ENCODE measurements around the gene NEK3.
"Not testable (repeated sequence)": the region's sequence is repeated elsewhere in the genome, so short reads cannot be mapped to it uniquely, and the experiment has no call there.

NEK3 gene

GRCh38 chr13:52118095-52118494 lies 41.3 kb downstream of the NEK3 start:
- DNase-seq (ENCODE audit: low spot score): no peak

- DNase-seq (ENCODE audit: low spot score): no peak
Measured at GRCh38 chr13:52112591-52112990, 46.8 kb downstream of the NEK3 start.

- DNase-seq (ENCODE audit: low spot score): no peak
Measured at GRCh38 chr13:52109116-52109670, 50.2 kb downstream of the NEK3 start.

- DNase-seq (ENCODE audit: low spot score): no peak
Measured at GRCh38 chr13:52105841-52106240, 53.6 kb downstream of the NEK3 start.

DNA sequence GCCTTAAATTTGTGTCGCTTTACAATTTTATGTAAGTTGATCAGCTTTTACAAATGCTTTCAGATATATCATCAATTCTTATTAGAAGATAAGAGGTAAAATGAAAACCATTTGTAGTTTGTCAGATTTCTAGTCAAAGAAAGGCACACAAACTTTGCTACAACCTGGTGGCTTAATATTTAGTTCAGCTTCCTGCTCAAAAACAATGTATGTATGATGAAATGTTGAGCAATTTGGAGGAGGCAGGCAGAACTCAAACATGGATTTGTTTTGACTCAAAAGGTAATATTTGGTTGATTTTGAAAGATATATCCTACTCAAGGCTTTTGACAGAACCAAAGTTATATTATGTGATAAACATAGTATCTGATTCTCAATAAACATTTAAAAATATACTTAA lies 54.8 kb downstream of the NEK3 start:
- no peak for DNase-seq (ENCODE audit: low spot score)

DNA sequence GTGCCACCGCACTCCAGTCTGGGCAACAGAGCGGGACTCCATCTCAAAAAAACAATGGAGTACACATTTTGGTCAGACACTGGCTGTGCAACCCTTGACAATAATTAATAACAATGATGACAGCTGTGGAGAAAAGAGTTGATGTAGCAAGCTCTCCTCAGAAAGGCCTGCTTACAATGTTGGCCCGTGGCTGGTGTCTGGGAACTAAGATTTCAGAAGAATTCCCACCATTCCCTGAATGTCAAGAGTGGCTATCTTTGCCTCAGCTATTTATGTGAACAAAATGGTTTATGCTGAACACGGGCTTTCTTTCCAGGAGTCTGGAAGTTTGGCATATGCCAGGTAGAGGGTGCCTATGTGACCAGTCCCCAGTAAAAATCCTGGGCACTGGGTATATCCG lies 56.0 kb downstream of the NEK3 start:
- no peak for DNase-seq (ENCODE audit: low spot score)

GRCh38 chr13:52102423-52102822 lies 57.0 kb downstream of the NEK3 start:
- DNase-seq (ENCODE audit: low spot score): not testable (repeated sequence)

DNA sequence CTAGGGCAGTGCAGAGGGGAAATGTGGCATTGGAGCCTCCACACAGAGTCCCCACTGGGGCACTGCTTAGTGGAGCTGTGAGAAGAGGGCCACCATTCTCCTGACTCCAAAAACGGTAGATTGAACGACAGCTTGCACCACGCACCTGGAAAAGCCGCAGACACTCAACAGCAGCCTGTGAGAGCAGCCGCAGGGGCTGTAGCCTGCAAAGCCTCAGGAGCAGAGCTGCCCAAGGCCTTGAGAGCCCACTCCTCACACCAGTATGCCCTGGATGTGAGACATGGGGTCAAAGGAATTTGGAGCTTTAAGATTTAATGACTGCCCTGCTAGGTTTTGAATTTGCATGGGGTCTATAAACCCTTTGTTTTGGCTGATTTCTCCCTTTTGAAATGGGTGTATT lies 62.2 kb downstream of the NEK3 start:
- DNase-seq (ENCODE audit: low spot score): no peak

GRCh38 chr13:52096748-52097147 lies 62.6 kb downstream of the NEK3 start:
- DNase-seq (ENCODE audit: low spot score): no peak

- DNase-seq (ENCODE audit: low spot score): no peak
Measured at GRCh38 chr13:52096062-52096461, 63.3 kb downstream of the NEK3 start.

- no peak for DNase-seq (ENCODE audit: low spot score)
Measured at GRCh38 chr13:52092087-52092486, 67.3 kb downstream of the NEK3 start.

GRCh38 chr13:52091473-52091872 lies 67.9 kb downstream of the NEK3 start:
- DNase-seq (ENCODE audit: low spot score): no peak

GRCh38 chr13:52085421-52085820 lies 74.0 kb downstream of the NEK3 start:
- no peak for DNase-seq (ENCODE audit: low spot score)

DNA sequence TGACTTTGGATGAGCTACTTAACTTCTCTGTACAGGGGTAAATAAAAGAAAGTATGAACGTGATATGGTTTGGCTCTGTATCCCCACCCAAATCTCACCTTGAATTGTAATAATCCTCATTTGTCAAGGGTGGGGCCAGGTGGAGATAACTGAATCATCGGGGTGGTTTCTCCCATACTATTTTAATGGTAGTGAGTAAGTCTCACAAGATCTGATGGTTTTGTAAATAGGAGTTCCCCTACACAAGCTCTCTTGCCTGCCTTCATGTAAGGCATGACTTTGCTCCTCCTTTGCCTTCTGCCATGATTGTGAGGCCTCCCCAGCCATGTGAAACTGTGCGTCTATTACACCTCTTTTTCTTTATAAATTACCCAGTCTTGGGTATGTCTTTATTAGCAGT lies 74.4 kb downstream of the NEK3 start:
- not testable (repeated sequence) for DNase-seq (ENCODE audit: low spot score)
